ENCODE results near the gene ATXN7L1. TPM values are rescaled to one million over a fixed set of nuclear protein-coding genes. Genes with fewer than 3 reads are reported as not detected.

The ATXN7L1 gene
- 10 to 100 TPM; 19.7 to 29.5 (median 26.0) TPM for total RNA-seq
- long read RNA-seq, donor 1, partial matches to known transcripts, result 5 of 11 reads
- long read RNA-seq, donor 1, other reads (novel, unspliced or antisense), result 4 of 11 reads
- long read RNA-seq, donor 2, partial matches to known transcripts, result 1 of 3 reads
- long read RNA-seq, donor 2, other reads (novel, unspliced or antisense), result 1 of 3 reads

- H3K4me1 ChIP-seq (ENCODE audit: low read depth), result peaks cover 20% of the 10 kb centered on the region
- no peaks in the 10 kb centered on the region for H3K9me3 ChIP-seq
- ATAC-seq (peak; percentile 95), DNase-seq (peak; percentile 94 to 97 (median 96))
- peak; percentile 78 for TF ChIP-seq CTCF (IDR thresholded peaks at IDR 0.05)
- intact Hi-C loops (cut with DNase I, micrococcal nuclease), result loop anchor here in 1 of 2 donors (10.0 kb wide), 1 partner anchor 112 kb away; no protein-coding TSS in a partner anchor
- peak within 1 kb of the TSS; percentile 51 for H3K4me3 ChIP-seq
- H3K36me3 ChIP-seq (ENCODE audit: low read depth), result no peaks in the 10 kb centered on the region
Measured at GRCh38 chr7:105876091-105876963, at the start of gene ATXN7L1. TSS of gene ATXN7L1 (minus strand) at chr7:105876599. CDS start at chr7:105876558, 41 bp downstream.

- no peaks in the 10 kb centered on the region for H3K4me1 ChIP-seq (ENCODE audit: low read depth)
- peak; percentile 33 for ATAC-seq
- H3K4me3 ChIP-seq, result no peak overlapping the region
- TF ChIP-seq CTCF (IDR thresholded peaks at IDR 0.05), result no peak
- DNase-seq, result no peak
- intact Hi-C loops (cut with DNase I, micrococcal nuclease), result no loop called here
- no peaks in the 10 kb centered on the region for H3K9me3 ChIP-seq
- no peaks in the 10 kb centered on the region for H3K36me3 ChIP-seq (ENCODE audit: low read depth)
Measured at GRCh38 chr7:105926131-105926530, 49.7 kb upstream of the ATXN7L1 start.

GRCh38 chr7:105924945-105925344 lies 48.5 kb upstream of the ATXN7L1 start:
- H3K4me3 ChIP-seq, result no peak overlapping the region
- no peak for DNase-seq
- H3K9me3 ChIP-seq, result no peaks in the 10 kb centered on the region
- no peaks in the 10 kb centered on the region for H3K4me1 ChIP-seq (ENCODE audit: low read depth)
- H3K36me3 ChIP-seq (ENCODE audit: low read depth), result no peaks in the 10 kb centered on the region
- no peak for TF ChIP-seq CTCF (IDR thresholded peaks at IDR 0.05)
- no peak for ATAC-seq
- intact Hi-C loops (cut with DNase I, micrococcal nuclease), result no loop called here

- no peak for DNase-seq
- intact Hi-C loops (cut with DNase I, micrococcal nuclease), result no loop called here
- no peak for TF ChIP-seq CTCF (IDR thresholded peaks at IDR 0.05)
Measured at GRCh38 chr7:105920766-105921165, 44.4 kb upstream of the ATXN7L1 start.

GRCh38 chr7:105917659-105918058 lies 41.3 kb upstream of the ATXN7L1 start:
- no peak overlapping the region for H3K4me3 ChIP-seq
- no peaks in the 10 kb centered on the region for H3K36me3 ChIP-seq (ENCODE audit: low read depth)
- intact Hi-C loops (cut with DNase I, micrococcal nuclease), result no loop called here
- no peak for DNase-seq
- H3K9me3 ChIP-seq, result no peaks in the 10 kb centered on the region
- no peaks in the 10 kb centered on the region for H3K4me1 ChIP-seq (ENCODE audit: low read depth)
- ATAC-seq, result peak; percentile 58
- TF ChIP-seq CTCF (IDR thresholded peaks at IDR 0.05), result no peak

More at GRCh38 chr7:105920766-105921165, 44.4 kb upstream of the ATXN7L1 start:
- Histone ChIP-seq H3K36me3 (ENCODE audit: low read depth) (no peaks in the 10 kb centered on the region), H3K4me3 (no peak overlapping the region), H3K4me1 (ENCODE audit: low read depth) (no peaks in the 10 kb centered on the region), H3K9me3 (no peaks in the 10 kb centered on the region)
- ATAC-seq, result no peak

Measured in mucosa of descending colon (tissue), 3 donors.